ENCODE results near the gene TEX22.

TEX22 gene

GRCh38 chr14:105436891-105437722 is 38.8 kb downstream of the TEX22 start:
- H3K9me3 ChIP-seq (ENCODE audit: control insufficient read depth in 2 of 2, low read length in 2 of 2): no peaks in the 10 kb centered on the region
- H3K27me3 ChIP-seq (ENCODE audit: control insufficient read depth in 1 of 2, insufficient read depth in 2 of 2, low read length in 2 of 2): no peaks in the 10 kb centered on the region
- H3K36me3 ChIP-seq (ENCODE audit: control insufficient read depth in 2 of 2, insufficient read depth in 2 of 2, low read length in 2 of 2): peaks cover 0 to 5% of the 10 kb centered on the region in 2 donors
- no peak overlapping the region for H3K9ac ChIP-seq (ENCODE audit: low read length in 2 of 2)
- H3K27ac ChIP-seq (ENCODE audit: low read length): no peak overlapping the region
- H3K4me3 ChIP-seq (ENCODE audit: low read length in 2 of 2): no peak overlapping the region
- peaks cover 5% of the 10 kb centered on the region for H3K4me1 ChIP-seq (ENCODE audit: control insufficient read depth, insufficient read depth, low read length)

DNA sequence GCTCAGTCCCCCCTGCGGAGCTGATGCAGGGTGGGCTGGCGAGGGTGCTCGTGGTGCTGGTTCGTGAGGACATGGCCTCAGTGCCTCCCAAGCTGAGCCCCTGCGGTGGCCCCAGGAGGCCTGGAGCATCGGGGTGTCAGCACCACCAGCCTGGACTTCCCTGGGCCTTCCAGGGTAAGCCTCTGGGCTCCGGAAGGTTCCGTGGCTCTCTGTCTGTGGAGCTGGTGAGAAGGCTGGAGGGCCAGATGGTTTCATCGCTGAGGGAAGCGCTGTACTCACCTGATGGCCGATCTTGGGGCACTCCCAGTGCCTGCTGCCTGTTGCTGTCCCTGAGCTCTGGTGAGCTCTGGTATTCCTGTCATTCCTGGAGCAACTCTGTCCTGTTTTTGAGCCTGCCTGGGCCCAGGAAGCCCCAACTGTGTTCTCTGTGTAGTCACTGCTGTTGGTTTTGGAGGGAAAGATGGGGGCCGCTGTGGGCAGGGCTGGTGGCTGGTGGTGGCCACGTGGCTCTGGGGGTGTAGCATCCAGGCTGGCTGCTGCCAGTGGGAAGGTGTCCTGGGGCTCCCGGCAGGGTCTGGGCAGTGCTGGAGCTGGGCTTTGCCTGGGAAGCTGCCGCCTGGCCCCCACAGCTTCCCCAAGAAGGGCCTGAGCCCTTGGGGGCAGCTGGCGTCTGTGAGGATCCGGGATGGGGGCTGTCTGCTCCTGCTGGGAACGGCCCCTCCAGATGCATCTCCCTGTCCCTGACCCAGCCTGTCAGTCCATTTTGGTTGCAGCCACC is 39.6 kb downstream of the TEX22 start:
- H3K4me3 ChIP-seq (ENCODE audit: low read length in 2 of 2): no peak overlapping the region
- peaks cover 0 to 7% of the 10 kb centered on the region in 2 donors for H3K36me3 ChIP-seq (ENCODE audit: control insufficient read depth in 2 of 2, insufficient read depth in 2 of 2, low read length in 2 of 2)
- H3K9me3 ChIP-seq (ENCODE audit: control insufficient read depth in 2 of 2, low read length in 2 of 2): no peaks in the 10 kb centered on the region
- H3K27me3 ChIP-seq (ENCODE audit: control insufficient read depth in 1 of 2, insufficient read depth in 2 of 2, low read length in 2 of 2): no peaks in the 10 kb centered on the region
- H3K27ac ChIP-seq (ENCODE audit: low read length): no peak overlapping the region
- H3K4me1 ChIP-seq (ENCODE audit: control insufficient read depth, insufficient read depth, low read length): peaks cover 5% of the 10 kb centered on the region
- H3K9ac ChIP-seq (ENCODE audit: low read length in 2 of 2): no peak overlapping the region

- peaks cover 0 to 7% of the 10 kb centered on the region in 2 donors for H3K36me3 ChIP-seq (ENCODE audit: control insufficient read depth in 2 of 2, insufficient read depth in 2 of 2, low read length in 2 of 2)
- no peak overlapping the region for H3K4me3 ChIP-seq (ENCODE audit: low read length in 2 of 2)
- H3K9ac ChIP-seq (ENCODE audit: low read length in 2 of 2): no peak overlapping the region
These were observed 40.8 kb downstream of the TEX22 start for GRCh38 chr14:105439179-105439578.

DNA sequence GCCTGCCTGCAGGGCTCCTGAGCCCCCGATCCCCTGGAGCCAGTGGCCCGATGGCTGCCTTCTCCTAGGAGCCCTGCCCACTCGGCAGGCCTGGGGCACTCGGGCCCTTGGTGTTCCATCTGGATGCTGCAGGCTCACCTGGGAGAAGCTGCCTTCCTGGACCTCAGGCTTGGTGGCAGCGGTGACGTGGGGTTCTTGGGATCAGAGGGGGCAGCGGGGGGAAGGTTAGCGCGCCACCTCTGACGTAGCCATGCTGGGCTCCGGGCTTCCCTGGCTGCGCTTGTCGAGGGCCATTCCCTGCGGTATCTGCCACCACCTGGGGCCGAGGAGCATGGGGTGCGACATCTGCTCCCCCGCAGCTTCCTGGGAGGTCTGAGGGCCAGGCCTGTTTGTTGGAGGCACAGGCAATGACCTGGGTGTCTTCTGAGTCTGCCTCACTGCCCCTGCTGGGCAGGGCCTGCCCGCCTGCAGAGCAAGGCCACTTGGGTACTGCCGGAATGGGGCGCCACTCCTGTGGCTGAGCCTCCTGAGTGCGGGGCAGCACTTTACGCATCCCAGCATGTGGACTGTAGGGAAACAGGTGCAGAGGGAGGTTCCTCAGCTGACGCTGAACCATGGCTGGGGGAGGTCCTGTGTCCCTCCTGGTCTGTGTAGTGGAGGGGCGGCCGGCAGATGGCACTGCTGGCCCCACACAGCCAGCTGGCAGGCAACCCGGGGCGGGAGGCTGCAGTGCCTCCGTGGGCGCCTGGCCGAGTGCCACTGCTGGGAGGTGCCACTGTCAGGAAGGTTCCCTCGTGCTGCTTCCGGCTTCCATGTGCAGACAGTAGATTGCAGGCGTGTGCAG is 41.6 kb downstream of the TEX22 start:
- no peaks in the 10 kb centered on the region for H3K27me3 ChIP-seq (ENCODE audit: control insufficient read depth in 1 of 2, insufficient read depth in 2 of 2, low read length in 2 of 2)
- H3K36me3 ChIP-seq (ENCODE audit: control insufficient read depth in 2 of 2, insufficient read depth in 2 of 2, low read length in 2 of 2): peaks cover 0 to 7% of the 10 kb centered on the region in 2 donors
- H3K9me3 ChIP-seq (ENCODE audit: control insufficient read depth in 2 of 2, low read length in 2 of 2): no peaks in the 10 kb centered on the region
- H3K9ac ChIP-seq (ENCODE audit: low read length in 2 of 2): no peak overlapping the region
- H3K4me1 ChIP-seq (ENCODE audit: control insufficient read depth, insufficient read depth, low read length): peaks cover 5% of the 10 kb centered on the region
- no peak overlapping the region for H3K27ac ChIP-seq (ENCODE audit: low read length)
- H3K4me3 ChIP-seq (ENCODE audit: low read length in 2 of 2): no peak overlapping the region

More at GRCh38 chr14:105439179-105439578, 40.8 kb downstream of the TEX22 start:
- Histone ChIP-seq H3K9me3 (ENCODE audit: control insufficient read depth in 2 of 2, low read length in 2 of 2) (no peaks in the 10 kb centered on the region), H3K27me3 (ENCODE audit: control insufficient read depth in 1 of 2, insufficient read depth in 2 of 2, low read length in 2 of 2) (no peaks in the 10 kb centered on the region), H3K4me1 (ENCODE audit: control insufficient read depth, insufficient read depth, low read length) (peaks cover 5% of the 10 kb centered on the region), H3K27ac (ENCODE audit: low read length) (no peak overlapping the region)

DNA sequence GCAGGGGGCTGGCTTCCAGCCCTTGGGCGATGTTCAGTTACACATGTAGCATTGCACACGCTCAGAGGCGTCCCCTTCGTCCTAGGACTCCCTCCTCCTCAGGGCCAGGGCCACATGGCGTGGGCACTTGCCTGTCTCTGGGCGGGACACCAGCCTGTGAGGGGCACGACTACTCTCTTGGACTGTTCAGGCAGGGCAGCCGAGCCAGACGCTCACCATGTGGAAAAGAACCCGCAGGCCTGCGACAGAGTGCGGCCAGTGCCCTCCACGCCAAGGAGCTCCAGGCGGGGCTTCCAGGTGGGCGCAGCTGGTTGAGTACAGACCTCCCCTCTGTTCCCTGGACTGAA is 42.2 kb downstream of the TEX22 start:
- H3K9me3 ChIP-seq (ENCODE audit: control insufficient read depth in 2 of 2, low read length in 2 of 2): no peaks in the 10 kb centered on the region
- H3K4me3 ChIP-seq (ENCODE audit: low read length in 2 of 2): no peak overlapping the region
- peaks cover 5% of the 10 kb centered on the region for H3K4me1 ChIP-seq (ENCODE audit: control insufficient read depth, insufficient read depth, low read length)
- no peaks in the 10 kb centered on the region for H3K27me3 ChIP-seq (ENCODE audit: control insufficient read depth in 1 of 2, insufficient read depth in 2 of 2, low read length in 2 of 2)
- H3K27ac ChIP-seq (ENCODE audit: low read length): no peak overlapping the region
- no peak overlapping the region for H3K9ac ChIP-seq (ENCODE audit: low read length in 2 of 2)
- H3K36me3 ChIP-seq (ENCODE audit: control insufficient read depth in 2 of 2, insufficient read depth in 2 of 2, low read length in 2 of 2): peaks cover 0 to 7% of the 10 kb centered on the region in 2 donors

- no peaks in the 10 kb centered on the region for H3K9me3 ChIP-seq (ENCODE audit: control insufficient read depth in 2 of 2, low read length in 2 of 2)
- H3K4me3 ChIP-seq (ENCODE audit: low read length in 2 of 2): no peak overlapping the region
- no peak overlapping the region for H3K27ac ChIP-seq (ENCODE audit: low read length)
- H3K27me3 ChIP-seq (ENCODE audit: control insufficient read depth in 1 of 2, insufficient read depth in 2 of 2, low read length in 2 of 2): no peaks in the 10 kb centered on the region
- peaks cover 0 to 7% of the 10 kb centered on the region in 2 donors for H3K36me3 ChIP-seq (ENCODE audit: control insufficient read depth in 2 of 2, insufficient read depth in 2 of 2, low read length in 2 of 2)
- H3K9ac ChIP-seq (ENCODE audit: low read length in 2 of 2): no peak overlapping the region
- peaks cover 5% of the 10 kb centered on the region for H3K4me1 ChIP-seq (ENCODE audit: control insufficient read depth, insufficient read depth, low read length)
These were observed 42.7 kb downstream of the TEX22 start for GRCh38 chr14:105440992-105441391.

DNA sequence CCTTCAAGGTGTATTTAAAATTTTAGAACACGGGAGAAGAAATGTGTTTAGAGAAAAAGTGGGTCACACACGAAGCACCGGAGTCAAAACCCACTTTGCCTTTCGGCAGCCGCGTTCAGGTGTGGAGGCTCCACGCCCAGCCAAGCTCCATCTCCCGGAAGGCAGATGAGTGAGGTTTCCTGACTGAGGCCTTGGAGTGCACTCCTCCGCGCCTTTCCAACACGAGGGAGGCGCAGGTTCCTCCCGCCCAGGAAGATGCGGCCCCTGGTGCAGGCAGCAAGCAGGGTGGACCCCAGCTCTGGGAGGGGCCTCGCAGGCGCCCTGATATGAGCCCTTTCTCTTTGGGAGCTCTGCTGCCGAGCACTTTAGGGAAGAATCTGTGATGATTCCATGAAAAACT is 43.8 kb downstream of the TEX22 start:
- no peaks in the 10 kb centered on the region for H3K27me3 ChIP-seq (ENCODE audit: control insufficient read depth in 1 of 2, insufficient read depth in 2 of 2, low read length in 2 of 2)
- peaks cover 0 to 6% of the 10 kb centered on the region in 2 donors for H3K36me3 ChIP-seq (ENCODE audit: control insufficient read depth in 2 of 2, insufficient read depth in 2 of 2, low read length in 2 of 2)
- H3K4me1 ChIP-seq (ENCODE audit: control insufficient read depth, insufficient read depth, low read length): peaks cover 5% of the 10 kb centered on the region
- H3K27ac ChIP-seq (ENCODE audit: low read length): no peak overlapping the region
- no peak overlapping the region for H3K4me3 ChIP-seq (ENCODE audit: low read length in 2 of 2)
- H3K9me3 ChIP-seq (ENCODE audit: control insufficient read depth in 2 of 2, low read length in 2 of 2): no peaks in the 10 kb centered on the region
- no peak overlapping the region for H3K9ac ChIP-seq (ENCODE audit: low read length in 2 of 2)

GRCh38 chr14:105442834-105443233 is 44.5 kb downstream of the TEX22 start:
- Histone ChIP-seq H3K4me1 (ENCODE audit: control insufficient read depth, insufficient read depth, low read length) (no peaks in the 10 kb centered on the region), H3K27ac (ENCODE audit: low read length) (no peak overlapping the region), H3K4me3 (ENCODE audit: low read length in 2 of 2) (no peak overlapping the region), H3K9me3 (ENCODE audit: control insufficient read depth in 2 of 2, low read length in 2 of 2) (no peaks in the 10 kb centered on the region), H3K9ac (ENCODE audit: low read length in 2 of 2) (no peak overlapping the region), H3K27me3 (ENCODE audit: control insufficient read depth in 1 of 2, insufficient read depth in 2 of 2, low read length in 2 of 2) (no peaks in the 10 kb centered on the region), H3K36me3 (ENCODE audit: control insufficient read depth in 2 of 2, insufficient read depth in 2 of 2, low read length in 2 of 2) (peaks cover 0 to 6% of the 10 kb centered on the region in 2 donors)

- Histone ChIP-seq H3K4me1 (ENCODE audit: control insufficient read depth, insufficient read depth, low read length) (peaks cover 11% of the 10 kb centered on the region), H3K9me3 (ENCODE audit: control insufficient read depth in 2 of 2, low read length in 2 of 2) (no peaks in the 10 kb centered on the region), H3K27me3 (ENCODE audit: control insufficient read depth in 1 of 2, insufficient read depth in 2 of 2, low read length in 2 of 2) (no peaks in the 10 kb centered on the region), H3K9ac (ENCODE audit: low read length in 2 of 2) (no peak overlapping the region), H3K4me3 (ENCODE audit: low read length in 2 of 2) (no peak overlapping the region), H3K36me3 (ENCODE audit: control insufficient read depth in 2 of 2, insufficient read depth in 2 of 2, low read length in 2 of 2) (peaks cover 0 to 4% of the 10 kb centered on the region in 2 donors), H3K27ac (ENCODE audit: low read length) (no peak overlapping the region)
These were observed 46.5 kb downstream of the TEX22 start for GRCh38 chr14:105444859-105445258.

GRCh38 chr14:105445290-105445689 is 47.0 kb downstream of the TEX22 start:
- H3K4me1 ChIP-seq (ENCODE audit: control insufficient read depth, insufficient read depth, low read length): peaks cover 11% of the 10 kb centered on the region
- peaks cover 1 to 4% of the 10 kb centered on the region in 2 donors for H3K36me3 ChIP-seq (ENCODE audit: control insufficient read depth in 2 of 2, insufficient read depth in 2 of 2, low read length in 2 of 2)
- H3K9ac ChIP-seq (ENCODE audit: low read length in 2 of 2): no peak overlapping the region
- no peak overlapping the region for H3K27ac ChIP-seq (ENCODE audit: low read length)
- no peaks in the 10 kb centered on the region for H3K27me3 ChIP-seq (ENCODE audit: control insufficient read depth in 1 of 2, insufficient read depth in 2 of 2, low read length in 2 of 2)
- H3K4me3 ChIP-seq (ENCODE audit: low read length in 2 of 2): no peak overlapping the region
- no peaks in the 10 kb centered on the region for H3K9me3 ChIP-seq (ENCODE audit: control insufficient read depth in 2 of 2, low read length in 2 of 2)
